Neuron (in vitro differentiated cells): ENCODE results near the gene LRFN2.

Experiments
- H2AFZ ChIP-seq: one replicate; pipeline ENCODE4 v1.6.1; 2013; ENCODE audit warnings: low read depth, mild to moderate bottlenecking, inconsistent platforms, low read length, moderate library complexity
- H3K27me3 ChIP-seq: one replicate; pipeline ENCODE4 v1.6.1; 2013; ENCODE audit warnings: low read length; ENCODE audit not compliant: insufficient read depth
- H3K36me3 ChIP-seq: one replicate; pipeline ENCODE4 v1.6.1; 2013; ENCODE audit warnings: low read length; ENCODE audit not compliant: insufficient read depth
- H3K4me1 ChIP-seq: one replicate; pipeline ENCODE4 v1.6.1; 2013; ENCODE audit warnings: low read length; ENCODE audit not compliant: insufficient read depth
- H3K4me3 ChIP-seq: 2 replicates; pipeline ENCODE4 v1.5.1; 2013; ENCODE audit warnings: mild to moderate bottlenecking, low read length, moderate library complexity
- H3K9me3 ChIP-seq: one replicate; pipeline ENCODE4 v1.6.1; 2013; ENCODE audit warnings: low read length

The LRFN2 gene

DNA sequence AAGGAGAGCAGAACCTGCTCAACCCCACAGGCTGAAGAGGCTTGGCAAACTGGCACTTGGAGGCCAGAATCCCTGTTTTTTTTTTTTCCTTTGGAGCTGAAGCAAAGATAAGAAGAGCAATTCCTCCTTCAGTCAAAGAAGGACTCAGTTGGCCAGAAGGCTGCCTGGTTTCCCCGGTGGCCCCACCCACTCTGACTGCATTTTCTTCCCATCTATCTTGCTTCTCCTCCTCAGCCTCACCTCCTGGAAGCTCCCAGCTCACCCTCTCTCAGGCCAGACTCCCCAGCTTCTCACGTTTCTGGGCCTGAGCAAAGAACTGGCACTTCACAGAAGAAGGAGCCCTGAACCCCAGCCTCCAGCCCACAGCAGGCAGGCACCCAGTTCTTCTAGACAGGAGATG, 2.4 kb downstream of the LRFN2 start:
- Histone ChIP-seq H2AFZ (no peak overlapping the region), H3K4me3 (no peak overlapping the region), H3K4me1 (peaks cover 2% of the 10 kb centered on the region), H3K9me3 (no peaks in the 10 kb centered on the region), H3K36me3 (no peaks in the 10 kb centered on the region), H3K27me3 (peaks cover 42% of the 10 kb centered on the region)

DNA sequence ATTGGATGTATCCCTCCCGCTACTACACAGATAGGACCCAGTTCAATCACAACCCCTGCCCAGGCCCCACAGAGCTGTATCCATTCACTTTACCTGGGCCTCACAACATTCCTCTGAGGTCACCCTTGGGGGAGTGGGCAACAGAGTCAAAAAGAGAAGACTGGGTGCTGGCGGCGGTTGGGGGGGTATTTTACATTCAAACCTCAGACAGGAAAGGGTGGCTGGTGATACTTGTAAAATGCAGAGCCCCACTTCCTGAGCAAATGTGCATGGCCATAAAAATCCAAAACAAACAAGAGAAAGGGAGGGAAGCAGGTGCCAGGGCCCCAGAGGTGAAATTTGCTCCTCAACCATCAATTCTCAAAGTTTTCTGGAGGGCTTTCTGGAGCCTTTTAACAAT, 3.5 kb downstream of the LRFN2 start:
- Histone ChIP-seq H2AFZ (no peak overlapping the region), H3K9me3 (no peaks in the 10 kb centered on the region), H3K36me3 (no peaks in the 10 kb centered on the region), H3K4me3 (no peak overlapping the region), H3K4me1 (peaks cover 2% of the 10 kb centered on the region), H3K27me3 (peaks cover 38% of the 10 kb centered on the region)

DNA sequence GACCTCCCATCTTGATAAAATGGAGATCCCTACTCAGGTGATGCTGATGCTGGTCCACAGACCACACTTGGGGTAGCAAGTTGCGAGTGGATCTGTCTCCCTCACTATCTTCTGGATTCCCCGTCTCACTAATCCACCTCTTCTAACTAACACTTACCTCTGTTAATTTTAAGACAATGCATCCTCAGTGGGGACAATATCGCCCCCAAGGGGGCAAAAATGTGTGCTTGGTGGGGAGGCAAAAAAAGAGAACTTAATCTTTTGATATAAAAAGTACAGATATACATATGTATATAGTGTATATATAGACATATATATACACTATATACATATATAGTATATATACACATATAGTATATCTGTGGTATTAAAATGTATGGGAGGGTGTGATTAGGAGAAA, 4.3 kb downstream of the LRFN2 start:
- H3K36me3 ChIP-seq = no peaks in the 10 kb centered on the region
- peaks cover 2% of the 10 kb centered on the region for H3K4me1 ChIP-seq
- H3K9me3 ChIP-seq = no peaks in the 10 kb centered on the region
- no peak overlapping the region for H3K4me3 ChIP-seq
- H3K27me3 ChIP-seq = peaks cover 31% of the 10 kb centered on the region
- no peak overlapping the region for H2AFZ ChIP-seq

DNA sequence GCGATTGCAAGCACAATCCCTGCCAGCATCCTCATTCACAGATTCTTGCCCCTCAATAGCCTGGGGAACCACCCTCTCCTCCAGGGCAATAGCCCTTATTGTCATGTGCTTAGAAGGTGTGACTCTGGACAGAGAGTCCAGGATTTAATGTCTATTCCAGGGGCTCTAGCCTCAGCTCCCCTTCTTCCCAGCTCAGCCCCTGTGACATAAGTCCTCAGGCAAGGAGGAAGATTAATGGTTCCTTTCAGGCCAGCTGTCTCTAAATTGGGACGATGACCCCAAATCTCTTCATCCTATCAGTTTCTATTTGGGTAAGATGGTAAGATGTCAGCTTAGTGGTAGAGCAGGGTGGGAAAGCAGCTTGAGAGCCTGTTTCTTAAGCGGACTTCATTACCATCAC, 8.1 kb downstream of the LRFN2 start:
- Histone ChIP-seq H3K36me3 (no peaks in the 10 kb centered on the region), H3K4me1 (no peaks in the 10 kb centered on the region), H3K9me3 (no peaks in the 10 kb centered on the region), H3K27me3 (no peaks in the 10 kb centered on the region), H2AFZ (no peak overlapping the region), H3K4me3 (no peak overlapping the region)

DNA sequence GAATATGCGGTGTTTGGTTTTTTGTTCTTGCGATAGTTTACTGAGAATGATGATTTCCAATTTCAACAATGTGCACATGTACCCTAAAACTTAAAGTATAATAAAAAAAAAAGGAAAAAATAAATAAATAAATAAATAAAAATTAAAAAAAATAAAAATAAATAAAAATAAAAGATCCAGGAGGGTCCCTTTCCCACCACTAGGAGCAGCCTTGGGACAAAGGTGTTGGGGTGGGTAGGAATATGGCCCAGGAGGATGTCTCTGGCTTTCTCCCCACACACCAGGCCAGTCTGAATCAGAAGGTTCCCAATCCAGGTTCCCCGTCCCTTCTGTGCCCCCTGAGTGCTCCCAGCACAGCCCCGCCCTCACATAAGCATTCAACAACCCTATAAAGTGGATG, 9.5 kb downstream of the LRFN2 start:
- Histone ChIP-seq H3K9me3 (no peaks in the 10 kb centered on the region), H3K36me3 (no peaks in the 10 kb centered on the region), H3K4me1 (no peaks in the 10 kb centered on the region), H3K27me3 (no peaks in the 10 kb centered on the region), H3K4me3 (no peak overlapping the region), H2AFZ (no peak overlapping the region)

DNA sequence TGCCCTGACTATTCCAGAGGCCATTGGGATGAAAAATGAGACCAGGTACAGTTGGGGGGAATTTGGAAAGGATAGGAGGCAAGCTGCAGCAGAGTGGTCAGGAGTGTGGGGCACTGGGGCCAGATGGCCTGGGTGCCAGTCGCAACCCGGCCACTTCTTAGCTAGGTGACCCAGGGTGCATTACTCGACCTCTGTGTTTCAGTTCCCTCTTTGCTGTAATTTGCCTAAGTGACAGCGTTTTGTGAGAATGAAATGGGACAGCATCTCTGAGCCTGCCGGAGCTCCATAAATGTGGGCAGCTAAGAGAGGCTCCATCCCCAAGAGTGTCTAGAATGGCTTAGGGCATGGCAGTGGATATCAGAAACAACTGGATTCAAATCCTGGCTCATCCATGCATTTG, 13.9 kb downstream of the LRFN2 start:
- Histone ChIP-seq H3K36me3 (no peaks in the 10 kb centered on the region), H3K4me3 (no peak overlapping the region), H3K27me3 (no peaks in the 10 kb centered on the region), H3K9me3 (no peaks in the 10 kb centered on the region), H2AFZ (no peak overlapping the region), H3K4me1 (no peaks in the 10 kb centered on the region)

DNA sequence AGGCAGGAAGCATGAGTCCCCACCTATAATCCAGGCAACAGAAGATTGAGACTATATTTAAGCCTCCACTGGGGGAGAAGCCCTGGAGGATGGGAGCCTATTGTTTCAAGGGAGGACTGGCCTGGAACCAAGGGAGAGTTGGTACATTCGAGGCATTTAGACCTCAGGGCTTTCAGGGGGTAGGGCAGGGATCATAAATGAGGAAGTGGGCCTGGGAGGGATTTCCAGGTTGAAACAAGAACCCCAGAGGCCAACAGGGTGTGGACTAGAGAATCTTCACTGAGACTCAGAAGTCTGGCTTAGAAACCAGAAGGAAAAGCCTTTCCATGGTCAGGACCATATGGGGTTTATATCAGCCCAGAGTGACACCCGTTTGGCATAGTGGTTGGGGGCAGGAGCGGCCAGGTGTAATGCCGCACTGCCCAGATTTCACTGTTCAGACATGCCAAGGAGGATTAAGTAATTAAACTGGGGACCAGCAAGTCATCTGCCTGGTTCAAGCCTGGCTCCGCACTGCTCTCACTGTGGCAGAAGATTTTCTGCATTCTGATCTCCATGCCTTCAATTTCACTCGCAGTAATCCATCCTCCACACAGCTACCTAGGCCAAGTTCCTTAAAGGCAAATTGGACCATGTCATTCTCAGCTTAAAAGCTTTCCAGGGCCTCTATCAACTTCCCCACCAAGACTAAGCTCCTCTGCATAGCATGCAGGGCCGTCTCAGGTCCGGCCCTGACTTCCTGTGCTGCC, 17.8 kb downstream of the LRFN2 start:
- Histone ChIP-seq H3K27me3 (no peaks in the 10 kb centered on the region), H3K4me1 (no peaks in the 10 kb centered on the region), H2AFZ (no peak overlapping the region), H3K9me3 (no peaks in the 10 kb centered on the region), H3K36me3 (no peaks in the 10 kb centered on the region), H3K4me3 (no peak overlapping the region)

DNA sequence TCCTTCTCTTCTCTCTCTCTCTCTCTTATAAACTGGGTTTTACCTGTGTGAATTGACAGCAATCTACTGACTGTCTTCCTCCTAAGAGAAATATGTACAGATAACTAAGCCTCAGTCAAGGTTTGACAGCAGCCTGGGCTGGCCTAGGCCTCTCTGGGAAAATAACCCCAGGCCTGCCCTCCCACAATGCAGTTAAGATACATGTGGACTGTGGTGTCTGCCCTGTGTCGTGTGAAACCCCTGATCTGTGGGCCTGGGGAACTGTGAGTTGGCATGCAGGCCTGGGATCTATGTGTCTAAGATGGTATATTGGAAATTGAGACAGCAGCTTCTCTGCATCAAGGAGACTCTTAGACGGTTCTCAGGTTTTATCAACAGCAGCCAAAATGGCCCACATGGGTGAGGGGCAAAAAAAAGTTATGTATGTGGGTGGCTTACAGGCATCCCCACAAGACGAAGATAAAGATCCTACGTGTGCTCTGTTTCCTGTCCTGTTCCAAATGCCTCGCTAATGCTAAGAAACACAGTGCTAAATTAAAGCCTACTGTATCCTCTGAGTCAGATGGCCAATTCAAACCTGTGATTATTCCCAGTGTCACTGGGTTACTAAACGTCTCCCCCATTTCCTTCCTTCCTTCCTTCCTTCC, 19.0 kb downstream of the LRFN2 start:
- H3K4me1 ChIP-seq = no peaks in the 10 kb centered on the region
- no peak overlapping the region for H2AFZ ChIP-seq
- H3K27me3 ChIP-seq = no peaks in the 10 kb centered on the region
- no peaks in the 10 kb centered on the region for H3K36me3 ChIP-seq
- no peak overlapping the region for H3K4me3 ChIP-seq
- no peaks in the 10 kb centered on the region for H3K9me3 ChIP-seq

DNA sequence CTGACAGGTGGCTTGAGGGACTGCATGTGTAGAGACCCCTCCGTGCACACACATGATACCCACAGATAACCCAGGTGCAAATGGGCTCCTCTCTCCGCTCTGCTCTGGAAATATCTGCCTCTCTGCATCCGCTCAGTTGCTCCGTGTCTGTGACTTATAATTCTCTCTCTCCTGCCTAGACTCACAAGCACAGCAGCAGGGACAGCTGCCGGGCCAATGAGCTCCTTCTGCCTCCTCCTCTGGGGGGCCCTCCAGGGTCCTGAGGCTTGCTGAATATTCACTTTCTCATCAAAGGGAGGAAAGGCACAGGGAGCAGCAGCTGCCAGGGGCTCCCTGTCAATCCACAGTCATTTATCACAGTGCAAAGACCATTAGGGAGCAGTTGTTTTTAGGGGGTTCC, 24.1 kb downstream of the LRFN2 start:
- no peaks in the 10 kb centered on the region for H3K27me3 ChIP-seq
- no peak overlapping the region for H2AFZ ChIP-seq
- H3K4me3 ChIP-seq = no peak overlapping the region
- no peaks in the 10 kb centered on the region for H3K9me3 ChIP-seq
- H3K36me3 ChIP-seq = no peaks in the 10 kb centered on the region
- H3K4me1 ChIP-seq = no peaks in the 10 kb centered on the region

DNA sequence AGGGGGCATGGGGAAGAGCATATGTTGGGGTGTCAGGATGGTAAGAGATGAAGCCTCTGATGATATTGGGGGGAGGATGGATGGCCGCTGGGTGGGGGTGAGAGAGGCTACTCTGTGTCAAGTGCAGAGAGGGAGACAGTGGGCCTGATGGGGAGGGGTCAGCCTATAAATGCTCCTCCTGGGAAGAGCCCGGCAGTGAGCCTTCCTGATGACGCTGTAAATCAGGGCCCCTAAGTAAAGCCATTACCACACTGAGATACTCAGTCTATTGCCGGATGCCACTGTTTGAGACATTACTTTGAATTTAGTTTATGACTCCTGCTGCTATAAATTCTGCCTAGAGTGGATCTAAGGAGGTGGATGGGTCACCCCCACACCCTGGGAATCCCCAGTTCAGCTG, 28.1 kb downstream of the LRFN2 start:
- no peaks in the 10 kb centered on the region for H3K9me3 ChIP-seq
- H2AFZ ChIP-seq = no peak overlapping the region
- no peaks in the 10 kb centered on the region for H3K4me1 ChIP-seq
- H3K4me3 ChIP-seq = no peak overlapping the region
- no peaks in the 10 kb centered on the region for H3K36me3 ChIP-seq
- no peaks in the 10 kb centered on the region for H3K27me3 ChIP-seq

DNA sequence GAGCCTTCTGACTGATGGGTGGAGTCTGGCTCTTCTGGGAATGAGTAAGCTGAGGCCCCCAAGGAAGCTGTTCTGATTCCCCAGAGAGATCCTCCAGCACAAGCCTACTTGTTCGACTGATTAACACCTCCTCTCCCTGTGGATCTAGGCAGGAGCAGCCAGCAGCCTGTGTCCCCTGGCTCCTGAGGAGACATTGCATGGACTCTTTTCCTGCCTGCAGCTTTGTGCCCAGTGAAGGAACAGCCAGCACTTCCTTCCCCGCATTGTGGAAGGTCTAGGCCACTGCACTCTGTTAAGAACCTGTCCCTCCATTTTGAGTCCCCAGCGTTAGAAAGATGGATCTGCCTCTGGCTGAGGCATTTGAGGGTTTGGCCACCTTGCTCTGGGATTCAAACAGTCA, 29.1 kb downstream of the LRFN2 start:
- H3K4me1 ChIP-seq = no peaks in the 10 kb centered on the region
- H3K9me3 ChIP-seq = no peaks in the 10 kb centered on the region
- no peak overlapping the region for H2AFZ ChIP-seq
- H3K4me3 ChIP-seq = no peak overlapping the region
- H3K36me3 ChIP-seq = no peaks in the 10 kb centered on the region
- no peaks in the 10 kb centered on the region for H3K27me3 ChIP-seq

DNA sequence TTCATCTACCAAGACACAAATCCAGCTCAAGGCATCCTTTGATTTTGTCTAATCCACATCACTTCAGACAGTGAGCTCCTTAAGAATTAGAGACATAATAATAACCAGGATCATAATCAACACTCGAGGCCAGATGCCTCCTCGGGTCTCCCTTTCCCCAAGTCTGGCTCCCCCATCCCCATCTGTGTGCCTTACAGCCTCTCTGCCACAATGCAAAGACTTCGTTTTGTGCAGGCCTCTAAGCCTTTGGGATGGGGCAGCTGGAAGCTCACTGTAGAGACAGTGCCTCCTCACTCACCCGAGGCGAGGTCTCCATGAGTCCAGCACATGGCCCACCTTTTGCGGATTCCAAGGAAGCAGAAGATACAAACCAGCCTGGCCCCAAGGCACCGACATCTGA, 30.3 kb downstream of the LRFN2 start:
- Histone ChIP-seq H3K9me3 (no peaks in the 10 kb centered on the region), H3K27me3 (no peaks in the 10 kb centered on the region), H3K4me3 (no peak overlapping the region), H2AFZ (no peak overlapping the region), H3K36me3 (no peaks in the 10 kb centered on the region), H3K4me1 (no peaks in the 10 kb centered on the region)

DNA sequence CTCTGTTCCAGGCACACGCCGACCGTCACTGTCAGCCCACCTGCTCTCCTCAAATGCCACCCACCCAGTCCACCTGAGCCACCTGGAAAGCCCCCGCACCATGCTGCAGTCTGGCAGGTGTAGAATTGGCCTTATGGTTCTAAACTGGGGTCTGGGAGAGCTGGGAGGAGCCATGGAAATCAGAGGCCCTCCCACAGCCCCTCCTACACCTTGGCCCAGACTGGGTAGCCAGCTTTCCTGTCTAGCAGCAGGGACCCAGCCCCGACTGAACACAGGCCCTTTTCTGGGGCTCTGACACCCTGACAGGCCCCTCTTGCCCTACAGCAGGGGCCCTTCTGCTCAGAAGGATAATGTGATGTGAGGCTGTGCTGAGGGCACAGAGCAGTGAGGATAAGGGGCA, 31.1 kb downstream of the LRFN2 start:
- no peak overlapping the region for H3K4me3 ChIP-seq
- H3K9me3 ChIP-seq = no peaks in the 10 kb centered on the region
- no peaks in the 10 kb centered on the region for H3K27me3 ChIP-seq
- no peaks in the 10 kb centered on the region for H3K4me1 ChIP-seq
- no peak overlapping the region for H2AFZ ChIP-seq
- H3K36me3 ChIP-seq = no peaks in the 10 kb centered on the region

DNA sequence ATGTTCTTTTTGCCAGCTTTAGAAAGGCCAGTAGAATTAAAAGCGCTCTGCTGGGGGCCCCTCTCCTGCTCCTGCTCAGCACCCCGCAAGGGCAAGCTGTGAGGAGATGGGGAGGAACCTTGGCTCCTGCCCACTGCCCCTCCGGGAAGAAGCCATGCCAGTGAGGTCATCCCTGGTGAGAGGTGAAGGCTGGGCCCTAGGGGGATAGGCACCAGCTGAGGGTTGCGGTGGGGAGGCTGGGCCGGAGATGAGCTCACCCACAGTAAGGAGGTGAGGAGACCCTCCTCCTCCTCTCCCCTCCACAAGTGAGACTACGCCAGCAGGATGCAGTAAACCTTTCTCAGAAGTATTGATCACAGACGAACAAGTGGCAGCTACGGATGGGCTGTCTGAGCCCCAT, 32.1 kb downstream of the LRFN2 start:
- Histone ChIP-seq H3K27me3 (no peaks in the 10 kb centered on the region), H3K9me3 (no peaks in the 10 kb centered on the region), H3K36me3 (no peaks in the 10 kb centered on the region), H3K4me1 (no peaks in the 10 kb centered on the region), H3K4me3 (no peak overlapping the region), H2AFZ (no peak overlapping the region)
